Calu3 (cell line): ENCODE measurements around the gene PRDM2. TPM values are rescaled to one million over a fixed set of nuclear protein-coding genes. Genes with fewer than 3 reads are reported as not detected.

Experiments used
- BruUV-seq: library from RNA; stranded (reverse); fragments of 400-500 nt; replicated peaks from 2 replicates; lab custom pipeline; 2021; lab: Mats Ljungman, UMichigan
- CTCF ChIA-PET: fragments of 300-600 bp; sonication (Branson Sonifier 250); formaldehyde crosslinking; loops from one replicate; lab custom pipeline; 2022; ENCODE audit warnings: antibody characterized with exemption; lab: Charles Lee
- DNase-seq: peaks from one replicate; pipeline ENCODE4 v3.0.0; 2022
- H3K27ac Mint-ChIP-seq: one replicate; pipeline ENCODE4 v1.8.0; 2022; ENCODE audit warnings: mixed read lengths; ENCODE audit not compliant: unreplicated experiment
- H3K27me3 Mint-ChIP-seq: one replicate; pipeline ENCODE4 v1.8.0; 2022; ENCODE audit warnings: mixed read lengths; ENCODE audit not compliant: unreplicated experiment
- H3K36me3 Mint-ChIP-seq: one replicate; pipeline ENCODE4 v1.8.0; 2022; ENCODE audit warnings: mild to moderate bottlenecking, moderate library complexity, mixed read lengths; ENCODE audit not compliant: insufficient read depth, unreplicated experiment
- H3K4me1 Mint-ChIP-seq: one replicate; pipeline ENCODE4 v1.8.0; 2022; ENCODE audit warnings: mild to moderate bottlenecking, low read depth, mixed read lengths; ENCODE audit not compliant: unreplicated experiment
- H3K4me3 Mint-ChIP-seq: one replicate; pipeline ENCODE4 v1.8.0; 2022; ENCODE audit warnings: mild to moderate bottlenecking, low read depth, moderate library complexity, mixed read lengths; ENCODE audit not compliant: unreplicated experiment
- H3K9me3 Mint-ChIP-seq: one replicate; pipeline ENCODE4 v1.8.0; 2022; ENCODE audit warnings: low read depth, mixed read lengths; ENCODE audit not compliant: unreplicated experiment
- intact Hi-C: fragments of 100-400 bp; cut with micrococcal nuclease; formaldehyde crosslinking; loops from one replicate; pipeline ENCODE4 v1.10.0; 2022; ENCODE audit not compliant: unreplicated experiment
- total RNA-seq: library from RNA; stranded (reverse); gene quantifications from 2 replicates; pipeline ENCODE4 v1.2.3, GENCODE V29; 2022
- TF ChIP-seq, protein P1 (sequence below): fragments of 200-600 bp; IDR thresholded peaks from one replicate; pipeline ENCODE4 v1.8.0; 2022; ENCODE audit warnings: antibody characterized with exemption; ENCODE audit not compliant: unreplicated experiment

PRDM2 gene
- total RNA-seq, 1 experiment from 2014 or later = 29.9 TPM

DNA sequence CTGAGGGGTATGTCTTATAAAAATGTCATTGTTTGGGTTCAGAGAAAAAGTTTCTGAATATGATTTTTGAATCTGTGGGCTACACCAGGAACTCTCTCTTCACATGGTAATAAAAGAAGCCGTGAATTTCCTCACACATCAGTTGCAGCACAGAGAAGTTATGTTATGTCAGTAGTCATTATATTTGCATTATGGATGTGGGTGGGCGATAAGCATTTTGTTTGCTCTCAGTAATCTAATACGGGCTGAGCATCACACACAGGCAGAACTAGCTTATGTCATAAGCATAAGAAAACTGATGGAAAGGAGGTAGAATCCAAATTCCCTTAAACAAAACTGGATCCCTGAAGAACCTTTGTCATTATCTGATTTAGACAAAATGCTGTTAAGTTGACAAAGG lies 70.8 kb downstream of the PRDM2 start:
- H3K36me3 Mint-ChIP-seq = peaks cover 5% of the 10 kb centered on the region
- H3K4me1 Mint-ChIP-seq = peaks cover 7% of the 10 kb centered on the region
- DNase-seq = no peak
- no TSS peak for BruUV-seq
- H3K9me3 Mint-ChIP-seq = no peaks in the 10 kb centered on the region
- H3K4me3 Mint-ChIP-seq = no peak overlapping the region
- intact Hi-C loops = no loop called here
- no peak overlapping the region for H3K27ac Mint-ChIP-seq
- CTCF ChIA-PET = no interaction called here
- H3K27me3 Mint-ChIP-seq = no peaks in the 10 kb centered on the region
- TF ChIP-seq, protein P1, sequence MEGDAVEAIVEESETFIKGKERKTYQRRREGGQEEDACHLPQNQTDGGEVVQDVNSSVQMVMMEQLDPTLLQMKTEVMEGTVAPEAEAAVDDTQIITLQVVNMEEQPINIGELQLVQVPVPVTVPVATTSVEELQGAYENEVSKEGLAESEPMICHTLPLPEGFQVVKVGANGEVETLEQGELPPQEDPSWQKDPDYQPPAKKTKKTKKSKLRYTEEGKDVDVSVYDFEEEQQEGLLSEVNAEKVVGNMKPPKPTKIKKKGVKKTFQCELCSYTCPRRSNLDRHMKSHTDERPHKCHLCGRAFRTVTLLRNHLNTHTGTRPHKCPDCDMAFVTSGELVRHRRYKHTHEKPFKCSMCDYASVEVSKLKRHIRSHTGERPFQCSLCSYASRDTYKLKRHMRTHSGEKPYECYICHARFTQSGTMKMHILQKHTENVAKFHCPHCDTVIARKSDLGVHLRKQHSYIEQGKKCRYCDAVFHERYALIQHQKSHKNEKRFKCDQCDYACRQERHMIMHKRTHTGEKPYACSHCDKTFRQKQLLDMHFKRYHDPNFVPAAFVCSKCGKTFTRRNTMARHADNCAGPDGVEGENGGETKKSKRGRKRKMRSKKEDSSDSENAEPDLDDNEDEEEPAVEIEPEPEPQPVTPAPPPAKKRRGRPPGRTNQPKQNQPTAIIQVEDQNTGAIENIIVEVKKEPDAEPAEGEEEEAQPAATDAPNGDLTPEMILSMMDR = no peak

DNA sequence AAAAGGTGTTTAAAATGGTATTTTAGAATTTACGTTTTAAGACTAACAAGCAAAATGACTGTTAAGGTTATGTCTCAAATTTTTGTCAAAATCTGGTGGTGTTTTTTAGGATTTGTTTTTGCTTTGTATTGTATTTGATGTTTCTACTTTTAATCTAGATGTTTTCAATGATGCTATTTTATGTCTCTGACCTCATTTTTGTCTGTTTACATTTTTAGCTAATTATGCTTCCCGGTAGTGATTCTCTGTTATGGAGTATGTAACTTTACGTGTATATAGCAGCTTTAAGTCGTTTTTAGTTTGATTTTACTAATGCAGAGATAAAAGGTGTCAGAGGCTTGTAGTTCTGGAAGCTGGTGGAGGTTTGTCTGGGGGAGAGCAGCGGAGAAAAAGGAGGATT lies 71.8 kb downstream of the PRDM2 start:
- CTCF ChIA-PET = no interaction called here

DNA sequence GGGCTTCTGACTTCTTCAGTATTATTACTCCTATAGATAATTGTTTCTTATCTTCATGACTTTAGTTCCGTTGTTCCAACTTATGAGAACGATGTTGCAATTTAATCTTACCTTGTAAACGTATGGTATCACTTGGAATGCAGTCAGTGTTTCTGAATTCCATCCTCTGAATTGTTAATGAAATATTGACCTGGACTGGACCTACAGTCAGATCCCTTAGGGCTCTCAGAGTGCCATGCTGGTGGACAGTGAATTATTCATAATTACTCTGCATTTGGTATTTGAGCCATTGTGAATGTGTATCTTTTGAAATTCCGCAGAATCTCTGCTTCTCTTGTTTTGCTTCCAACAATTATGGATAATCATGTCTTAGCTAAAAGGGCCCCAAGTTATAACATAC lies 72.3 kb downstream of the PRDM2 start:
- intact Hi-C loops = no loop called here

More for the DNA sequence above, 71.8 kb downstream of the PRDM2 start:
- Mint-ChIP-seq H3K36me3 (peaks cover 5% of the 10 kb centered on the region), H3K4me3 (no peak overlapping the region), H3K4me1 (no peaks in the 10 kb centered on the region), H3K27ac (no peak overlapping the region), H3K27me3 (no peaks in the 10 kb centered on the region), H3K9me3 (no peaks in the 10 kb centered on the region)
- BruUV-seq = no TSS peak
- TF ChIP-seq, protein P1 = no peak
- no peak for DNase-seq
- intact Hi-C loops = no loop called here

DNA sequence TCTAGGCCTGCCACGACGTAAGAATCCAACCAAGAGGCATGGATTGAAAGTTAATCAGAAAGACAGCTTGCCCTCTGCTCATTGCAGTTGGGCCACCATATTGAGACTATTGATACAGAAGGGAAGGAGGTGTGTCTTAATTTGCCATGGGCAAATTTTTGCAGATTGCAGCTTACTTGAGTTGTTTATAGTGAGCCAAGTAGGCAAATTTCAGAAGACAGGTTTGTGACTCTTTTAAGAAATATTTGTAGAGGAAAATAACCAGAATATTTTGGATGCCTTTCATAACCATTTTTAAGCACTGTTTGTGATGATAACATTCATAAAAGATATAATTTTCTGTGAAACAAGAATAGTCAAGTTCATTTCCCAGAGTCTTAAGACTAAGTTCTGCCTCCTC lies 74.1 kb downstream of the PRDM2 start:
- TF ChIP-seq, protein P1 = no peak
- BruUV-seq = no TSS peak
- no peaks in the 10 kb centered on the region for H3K27me3 Mint-ChIP-seq
- H3K4me3 Mint-ChIP-seq = no peak overlapping the region
- no peaks in the 10 kb centered on the region for H3K4me1 Mint-ChIP-seq
- no peak for DNase-seq
- no peak overlapping the region for H3K27ac Mint-ChIP-seq
- peaks cover 12% of the 10 kb centered on the region for H3K36me3 Mint-ChIP-seq
- intact Hi-C loops = no loop called here
- CTCF ChIA-PET = no interaction called here
- no peaks in the 10 kb centered on the region for H3K9me3 Mint-ChIP-seq

More for the DNA sequence above, 72.3 kb downstream of the PRDM2 start:
- TF ChIP-seq, protein P1 = no peak
- Mint-ChIP-seq H3K9me3 (no peaks in the 10 kb centered on the region), H3K27me3 (no peaks in the 10 kb centered on the region), H3K27ac (no peak overlapping the region), H3K36me3 (peaks cover 5% of the 10 kb centered on the region), H3K4me3 (no peak overlapping the region), H3K4me1 (no peaks in the 10 kb centered on the region)
- no TSS peak for BruUV-seq
- no peak for DNase-seq
- CTCF ChIA-PET = no interaction called here
